ENCODE results near the gene GSE1.

Gene GSE1

GRCh38 chr16:85624646-85625045 lies 11.5 kb downstream of the GSE1 start:
- no peak overlapping the region for H3K27ac ChIP-seq
- TF ChIP-seq CTCF (conservative IDR thresholded peaks at IDR 0.05) = no peak
- no peak for TF ChIP-seq ZFX (IDR thresholded peaks at IDR 0.05)

- TF ChIP-seq CTCF (conservative IDR thresholded peaks at IDR 0.05) (no peak), ZFX (IDR thresholded peaks at IDR 0.05) (no peak)
- no peak overlapping the region for H3K27ac ChIP-seq
These were observed 11.9 kb downstream of the GSE1 start for GRCh38 chr16:85625053-85625452.

GRCh38 chr16:85625485-85626117 lies 12.5 kb downstream of the GSE1 start:
- TF ChIP-seq ZFX (IDR thresholded peaks at IDR 0.05) (no peak), CTCF (conservative IDR thresholded peaks at IDR 0.05) (no peak)
- no peak overlapping the region for H3K27ac ChIP-seq

- TF ChIP-seq ZFX (IDR thresholded peaks at IDR 0.05) (no peak), CTCF (conservative IDR thresholded peaks at IDR 0.05) (no peak)
- no peak overlapping the region for H3K27ac ChIP-seq
These were observed 13.3 kb downstream of the GSE1 start for GRCh38 chr16:85626191-85626981.

GRCh38 chr16:85627089-85627488 lies 14.0 kb downstream of the GSE1 start:
- no peak overlapping the region for H3K27ac ChIP-seq
- TF ChIP-seq CTCF (conservative IDR thresholded peaks at IDR 0.05) = no peak
- no peak for TF ChIP-seq ZFX (IDR thresholded peaks at IDR 0.05)

GRCh38 chr16:85627526-85628264 lies 14.6 kb downstream of the GSE1 start:
- no peak overlapping the region for H3K27ac ChIP-seq
- TF ChIP-seq CTCF (conservative IDR thresholded peaks at IDR 0.05) (no peak), ZFX (IDR thresholded peaks at IDR 0.05) (no peak)

- H3K27ac ChIP-seq = no peak overlapping the region
- TF ChIP-seq CTCF (conservative IDR thresholded peaks at IDR 0.05) = no peak
- TF ChIP-seq ZFX (IDR thresholded peaks at IDR 0.05) = no peak
These were observed 15.1 kb downstream of the GSE1 start for GRCh38 chr16:85628265-85628556.

Measured in C4-2B (cell line).